DOHH2 (cell line): ENCODE measurements around the gene AJAP1.

Experiments used
- H3F3A ChIP-seq: fragments of 200-600 bp; sonication (generic), shearing (Covaris generic); 2 replicates; pipeline ENCODE4 v1.6.0; 2016; ENCODE audit warnings: antibody characterized with exemption, mild to moderate bottlenecking; ENCODE audit not compliant: control insufficient read depth, insufficient read depth
- H3K27ac ChIP-seq: fragments of 200-600 bp; sonication (generic); 2 replicates; pipeline ENCODE4 v1.5.1; 2014; ENCODE audit warnings: low read depth, mild to moderate bottlenecking, low read length, moderate library complexity
- H3K27me3 ChIP-seq: fragments of 200-600 bp; sonication (generic); 2 replicates; pipeline ENCODE4 v1.6.1; 2014; ENCODE audit warnings: mild to moderate bottlenecking, low read length, mixed read lengths; ENCODE audit not compliant: control insufficient read depth
- H3K36me3 ChIP-seq: fragments of 200-600 bp; sonication (generic); 2 replicates; pipeline ENCODE4 v1.6.1; 2014; ENCODE audit warnings: mild to moderate bottlenecking, low read length, moderate library complexity, mixed read lengths; ENCODE audit not compliant: control insufficient read depth
- H3K4me1 ChIP-seq: fragments of 200-600 bp; sonication (generic); 2 replicates; pipeline ENCODE4 v1.6.1; 2014; ENCODE audit warnings: mild to moderate bottlenecking, low read length, mixed read lengths; ENCODE audit not compliant: control insufficient read depth
- H3K4me2 ChIP-seq: fragments of 200-600 bp; sonication (generic); 2 replicates; pipeline ENCODE4 v1.6.0; 2014; ENCODE audit warnings: mild to moderate bottlenecking, low read length, moderate library complexity
- H3K4me3 ChIP-seq: fragments of 200-600 bp; sonication (generic); 2 replicates; pipeline ENCODE4 v1.5.1; 2014; ENCODE audit warnings: mild to moderate bottlenecking, low read length, mixed read lengths
- H3K79me2 ChIP-seq: fragments of 200-600 bp; sonication (generic); 2 replicates; pipeline ENCODE4 v1.6.1; 2014; ENCODE audit warnings: mild to moderate bottlenecking, low read length, mixed read lengths; ENCODE audit not compliant: control insufficient read depth
- H3K9me2 ChIP-seq: fragments of 200-600 bp; sonication (generic); replicated peaks from 2 replicates; pipeline ENCODE4 v1.6.1; 2014; ENCODE audit warnings: mild to moderate bottlenecking, low read length, mixed read lengths; ENCODE audit not compliant: control insufficient read depth
- H3K9me3 ChIP-seq: fragments of 200-600 bp; sonication (generic); 2 replicates; pipeline ENCODE4 v1.6.1; 2014; ENCODE audit warnings: antibody characterized with exemption, low read length, mixed read lengths; ENCODE audit not compliant: control insufficient read depth, insufficient read depth
- H4K20me1 ChIP-seq: fragments of 200-600 bp; sonication (generic); 2 replicates; pipeline ENCODE4 v1.6.0; 2014; ENCODE audit warnings: low read depth, mild to moderate bottlenecking, antibody characterized with exemption, low read length, moderate library complexity; ENCODE audit not compliant: control insufficient read depth, insufficient read depth
- CTCF ChIP-seq: fragments of 200-600 bp; sonication (generic); IDR thresholded peaks from one replicate; pipeline ENCODE4 v1.5.1; 2014; ENCODE audit warnings: antibody characterized with exemption, mild to moderate bottlenecking, low read depth, low read length; ENCODE audit not compliant: poor library complexity, severe bottlenecking
- EZH2phosphoT487 ChIP-seq: fragments of 200-600 bp; sonication (generic); IDR thresholded peaks from 2 replicates; pipeline ENCODE4 v1.6.1; 2017; ENCODE audit warnings: borderline replicate concordance, mild to moderate bottlenecking, antibody characterized with exemption, low read length, moderate library complexity, mixed read lengths

AJAP1 gene

GRCh38 chr1:4711416-4712275 lies 57.2 kb downstream of the AJAP1 start:
- H4K20me1 ChIP-seq: no peaks in the 10 kb centered on the region
- no peak overlapping the region for H3K4me3 ChIP-seq
- H3K9me2 ChIP-seq: no peaks in the 10 kb centered on the region
- no peaks in the 10 kb centered on the region for H3F3A ChIP-seq
- no peaks in the 10 kb centered on the region for H3K27me3 ChIP-seq
- H3K4me1 ChIP-seq: no peaks in the 10 kb centered on the region
- no peaks in the 10 kb centered on the region for H3K36me3 ChIP-seq
- no peaks in the 10 kb centered on the region for H3K9me3 ChIP-seq
- H3K4me2 ChIP-seq: no peak overlapping the region
- H3K79me2 ChIP-seq: no peaks in the 10 kb centered on the region
- TF ChIP-seq CTCF (no peak), EZH2phosphoT487 (no peak)
- H3K27ac ChIP-seq: no peak overlapping the region

- Histone ChIP-seq H4K20me1 (no peaks in the 10 kb centered on the region), H3K27me3 (no peaks in the 10 kb centered on the region), H3K4me3 (no peak overlapping the region), H3K9me3 (no peaks in the 10 kb centered on the region), H3K4me2 (no peak overlapping the region), H3K4me1 (no peaks in the 10 kb centered on the region), H3K36me3 (no peaks in the 10 kb centered on the region), H3K27ac (no peak overlapping the region), H3F3A (no peaks in the 10 kb centered on the region), H3K79me2 (no peaks in the 10 kb centered on the region), H3K9me2 (no peaks in the 10 kb centered on the region)
- TF ChIP-seq CTCF (no peak), EZH2phosphoT487 (no peak)
Observed at GRCh38 chr1:4713669-4714068, 59.3 kb downstream of the AJAP1 start.

GRCh38 chr1:4716406-4716805 lies 62.0 kb downstream of the AJAP1 start:
- Histone ChIP-seq H3K27ac (no peak overlapping the region), H3K9me2 (no peaks in the 10 kb centered on the region), H3F3A (no peaks in the 10 kb centered on the region), H3K4me3 (no peak overlapping the region), H3K9me3 (no peaks in the 10 kb centered on the region), H3K4me1 (no peaks in the 10 kb centered on the region), H3K79me2 (no peaks in the 10 kb centered on the region), H3K36me3 (no peaks in the 10 kb centered on the region), H4K20me1 (no peaks in the 10 kb centered on the region), H3K4me2 (no peak overlapping the region), H3K27me3 (no peaks in the 10 kb centered on the region)
- TF ChIP-seq EZH2phosphoT487: no peak
- TF ChIP-seq CTCF: no peak
